ENCODE results near the gene SPC24. TPM values are rescaled to one million over a fixed set of nuclear protein-coding genes. Genes with fewer than 3 reads are reported as not detected.
A peak's percentile ranks its signal among the peaks of the same experiment; 100 is the strongest.

Gene SPC24
- total RNA-seq, 1 donor from 2014 or later = 3.2 TPM

DNA sequence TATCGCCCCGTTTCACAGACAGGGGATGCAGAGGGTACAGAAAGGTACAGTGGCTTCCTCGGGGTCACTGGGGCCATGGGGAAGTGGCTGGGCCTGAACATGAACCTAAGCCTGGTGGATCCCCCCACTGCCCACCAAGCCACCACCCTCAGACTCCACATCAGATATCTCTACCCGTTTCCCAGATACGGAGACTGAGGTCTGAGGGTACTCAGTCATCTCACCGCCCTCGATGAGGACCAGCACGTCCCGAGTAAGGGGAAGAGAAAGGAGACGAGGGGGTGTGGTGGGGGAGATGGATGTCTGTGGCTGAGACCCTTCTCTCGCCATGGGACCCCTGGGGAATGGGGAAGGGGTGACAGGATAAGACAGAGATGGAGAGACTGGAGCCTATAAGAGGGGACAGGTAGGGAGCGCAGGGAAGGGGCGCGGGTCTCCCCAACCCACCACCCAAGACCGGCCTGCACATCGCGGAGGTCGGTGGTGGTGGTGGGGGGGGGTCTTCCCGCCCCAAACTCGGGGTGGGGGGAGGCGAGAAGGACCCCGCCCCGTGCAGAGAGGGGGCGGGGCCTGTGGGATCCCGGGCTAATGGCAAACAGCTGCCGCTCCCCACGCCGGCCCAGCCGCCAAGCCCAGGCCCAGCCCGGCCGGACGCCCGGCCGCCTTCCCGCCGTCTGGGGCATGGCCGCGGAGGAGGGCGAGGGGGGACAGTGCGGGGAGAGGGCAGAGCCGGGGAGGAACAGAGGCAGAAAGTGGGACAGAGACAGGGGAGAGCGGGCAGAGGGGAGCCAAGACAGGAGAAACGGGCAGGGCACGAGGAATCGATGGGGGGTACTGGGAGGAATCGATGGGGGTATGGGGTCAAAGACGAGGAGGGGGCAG lies 41.1 kb upstream of the SPC24 start:
- Histone ChIP-seq H3K4me2 (ENCODE audit: low read length) (peak overlapping the region; percentile 100), H3K4me3 (ENCODE audit: insufficient read depth, low read depth, low read length) (peak overlapping the region; percentile 81), H4K20me1 (ENCODE audit: insufficient read depth, low read length) (peaks cover 12% of the 10 kb centered on the region), H3K4me1 (ENCODE audit: insufficient read depth, low read length) (peaks cover 19% of the 10 kb centered on the region), H3K79me2 (ENCODE audit: insufficient read depth, low read length) (peaks cover 41% of the 10 kb centered on the region), H3K9ac (ENCODE audit: low read length) (peak overlapping the region; percentile 92), H3K27me3 (ENCODE audit: insufficient read depth, low read length) (no peaks in the 10 kb centered on the region), H3K27ac (ENCODE audit: low read depth, low read length) (peak overlapping the region; percentile 59), H3K9me3 (ENCODE audit: insufficient read depth, low read depth, low read length) (no peaks in the 10 kb centered on the region), H3K36me3 (ENCODE audit: insufficient read depth, low read length) (peaks cover 3% of the 10 kb centered on the region), H2AFZ (ENCODE audit: low read depth, low read length) (peak overlapping the region; percentile 87)
- TF ChIP-seq, protein P1, sequence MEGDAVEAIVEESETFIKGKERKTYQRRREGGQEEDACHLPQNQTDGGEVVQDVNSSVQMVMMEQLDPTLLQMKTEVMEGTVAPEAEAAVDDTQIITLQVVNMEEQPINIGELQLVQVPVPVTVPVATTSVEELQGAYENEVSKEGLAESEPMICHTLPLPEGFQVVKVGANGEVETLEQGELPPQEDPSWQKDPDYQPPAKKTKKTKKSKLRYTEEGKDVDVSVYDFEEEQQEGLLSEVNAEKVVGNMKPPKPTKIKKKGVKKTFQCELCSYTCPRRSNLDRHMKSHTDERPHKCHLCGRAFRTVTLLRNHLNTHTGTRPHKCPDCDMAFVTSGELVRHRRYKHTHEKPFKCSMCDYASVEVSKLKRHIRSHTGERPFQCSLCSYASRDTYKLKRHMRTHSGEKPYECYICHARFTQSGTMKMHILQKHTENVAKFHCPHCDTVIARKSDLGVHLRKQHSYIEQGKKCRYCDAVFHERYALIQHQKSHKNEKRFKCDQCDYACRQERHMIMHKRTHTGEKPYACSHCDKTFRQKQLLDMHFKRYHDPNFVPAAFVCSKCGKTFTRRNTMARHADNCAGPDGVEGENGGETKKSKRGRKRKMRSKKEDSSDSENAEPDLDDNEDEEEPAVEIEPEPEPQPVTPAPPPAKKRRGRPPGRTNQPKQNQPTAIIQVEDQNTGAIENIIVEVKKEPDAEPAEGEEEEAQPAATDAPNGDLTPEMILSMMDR (IDR thresholded peaks at IDR 0.05; ENCODE audit: insufficient read depth, low read depth, low read length) = no peak
- TF ChIP-seq EZH2 (IDR thresholded peaks at IDR 0.05; ENCODE audit: insufficient read depth, low read length) = no peak
- Mint-ChIP-seq H3K27me3 (ENCODE audit: low read depth, unreplicated experiment) (no peaks in the 10 kb centered on the region), H3K4me3 (ENCODE audit: unreplicated experiment) (peak overlapping the region; percentile 86), H3K9me3 (ENCODE audit: unreplicated experiment) (peaks cover 1% of the 10 kb centered on the region), H3K4me1 (ENCODE audit: low read depth, unreplicated experiment) (peaks cover 3% of the 10 kb centered on the region), H3K36me3 (ENCODE audit: low read depth, unreplicated experiment) (peaks cover 7% of the 10 kb centered on the region), H3K27ac (ENCODE audit: unreplicated experiment) (peak overlapping the region; percentile 7)
- DNase-seq (ENCODE audit: low read depth) (no peak), FAIRE-seq (no peak)

DNA sequence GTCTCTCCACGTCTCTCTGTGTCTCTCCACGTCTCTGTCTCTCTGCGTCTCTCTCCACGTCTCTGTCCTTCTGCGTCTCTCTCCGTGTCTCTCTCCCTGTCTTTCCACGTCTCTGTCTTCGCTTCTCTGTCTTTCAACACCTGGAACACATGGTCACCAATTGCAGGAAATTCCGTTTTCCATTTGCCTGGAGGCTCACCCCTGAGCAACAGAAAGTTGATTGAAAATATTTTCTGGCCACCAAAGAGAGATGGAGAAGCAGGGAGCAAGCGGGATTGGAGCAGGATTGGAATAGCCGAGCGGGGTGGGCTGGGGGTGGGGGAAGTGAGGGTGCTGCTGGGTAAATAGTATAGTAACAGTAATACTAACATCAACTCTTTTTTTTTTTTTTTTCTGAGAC lies 40.1 kb upstream of the SPC24 start:
- Mint-ChIP-seq H3K4me3 (ENCODE audit: unreplicated experiment) (peak overlapping the region; percentile 85), H3K36me3 (ENCODE audit: low read depth, unreplicated experiment) (peaks cover 13% of the 10 kb centered on the region), H3K27ac (ENCODE audit: unreplicated experiment) (no peak overlapping the region), H3K9me3 (ENCODE audit: unreplicated experiment) (peaks cover 3% of the 10 kb centered on the region), H3K4me1 (ENCODE audit: low read depth, unreplicated experiment) (peaks cover 3% of the 10 kb centered on the region), H3K27me3 (ENCODE audit: low read depth, unreplicated experiment) (no peaks in the 10 kb centered on the region)
- peaks cover 41% of the 10 kb centered on the region for H3K79me2 ChIP-seq (ENCODE audit: insufficient read depth, low read length)
- no peaks in the 10 kb centered on the region for H3K9me3 ChIP-seq (ENCODE audit: insufficient read depth, low read depth, low read length)
- H3K27me3 ChIP-seq (ENCODE audit: insufficient read depth, low read length) = no peaks in the 10 kb centered on the region
- H3K36me3 ChIP-seq (ENCODE audit: insufficient read depth, low read length) = peaks cover 3% of the 10 kb centered on the region
- TF ChIP-seq EZH2 (IDR thresholded peaks at IDR 0.05; ENCODE audit: insufficient read depth, low read length) = no peak
- TF ChIP-seq, protein P1 (IDR thresholded peaks at IDR 0.05; ENCODE audit: insufficient read depth, low read depth, low read length) = no peak
- no peak for FAIRE-seq
- H3K9ac ChIP-seq (ENCODE audit: low read length) = no peak overlapping the region
- peak overlapping the region; percentile 80 for H3K4me2 ChIP-seq (ENCODE audit: low read length)
- H3K4me3 ChIP-seq (ENCODE audit: insufficient read depth, low read depth, low read length) = peak overlapping the region; percentile 10
- peaks cover 19% of the 10 kb centered on the region for H3K4me1 ChIP-seq (ENCODE audit: insufficient read depth, low read length)
- no peak overlapping the region for H2AFZ ChIP-seq (ENCODE audit: low read depth, low read length)
- H4K20me1 ChIP-seq (ENCODE audit: insufficient read depth, low read length) = peaks cover 12% of the 10 kb centered on the region
- H3K27ac ChIP-seq (ENCODE audit: low read depth, low read length) = no peak overlapping the region
- DNase-seq (ENCODE audit: low read depth) = no peak
